A673 (cell line): ENCODE data around the gene TSSK2.

Experiments used
- CTCF ChIP-seq: fragments of 300-800, 200-600 bp; sonication (generic); conservative IDR thresholded peaks from 2 replicates; pipeline ENCODE4 v1.5.1; 2017; ENCODE audit warnings: low read depth, mild to moderate bottlenecking, antibody characterized with exemption, low read length, moderate library complexity, mixed read lengths
- EZH2 ChIP-seq: fragments of 200-600 bp; sonication (generic); IDR thresholded peaks from 2 replicates; pipeline ENCODE4 v1.6.1; 2017; ENCODE audit warnings: borderline replicate concordance, low read depth, mild to moderate bottlenecking, mixed read lengths, antibody characterized with exemption, low read length; ENCODE audit not compliant: poor library complexity, severe bottlenecking

- TF ChIP-seq CTCF, result no peak
- TF ChIP-seq EZH2, result no peak
These were observed 11.2 kb upstream of the TSSK2 start for GRCh38 chr22:19119949-19120348.
